Caco-2 (cell line): ENCODE results near the gene PSIP1. TPM values are rescaled to one million over a fixed set of nuclear protein-coding genes. Genes with fewer than 3 reads are reported as not detected.

Experiments used
- BruUV-seq: library from RNA; stranded (reverse); fragments of 400-500 nt; replicated peaks from 2 replicates; lab custom pipeline; 2021; lab: Mats Ljungman, UMichigan
- CTCF ChIA-PET: fragments of 300-600 bp; sonication (Branson Sonifier 250); formaldehyde crosslinking; loops from one replicate; lab custom pipeline; 2022; ENCODE audit warnings: antibody characterized with exemption; lab: Charles Lee
- POLR2A ChIA-PET: fragments of 300-600 bp; sonication (Branson Sonifier 250); formaldehyde crosslinking; loops from one replicate; lab custom pipeline; 2022; ENCODE audit warnings: antibody characterized with exemption; lab: Charles Lee
- DNase-seq, 2 experiments: peaks; one replicate each; pipeline versions ENCODE4 v3.0.0 to v3.0.0-alpha.2; 2020 to 2022
- H3K27me3 ChIP-seq: replicated peaks from 2 replicates; pipeline ENCODE4 v1.6.0; 2011; ENCODE audit warnings: low read length; ENCODE audit not compliant: control insufficient read depth, insufficient read depth
- H3K36me3 ChIP-seq: 2 replicates; pipeline ENCODE4 v1.5.1; 2011; ENCODE audit warnings: low read length; ENCODE audit not compliant: control insufficient read depth, insufficient read depth
- H3K4me1 ChIP-seq: fragments of 250-450 bp; sonication (Bioruptor Pico); 2 replicates; pipeline ENCODE4 v1.5.1; 2020; ENCODE audit warnings: mild to moderate bottlenecking
- H3K4me3 ChIP-seq: 2 replicates; pipeline ENCODE4 v1.5.1; 2011; ENCODE audit warnings: low read depth, mild to moderate bottlenecking, control low read depth, low read length
- H3K9me3 ChIP-seq: fragments of 250-450 bp; sonication (Bioruptor Pico); 2 replicates; pipeline ENCODE4 v1.5.1; 2020; ENCODE audit warnings: mild to moderate bottlenecking, moderate library complexity
- H3K27ac Mint-ChIP-seq: one replicate; pipeline ENCODE4 v1.8.0; 2022; ENCODE audit warnings: mixed read lengths; ENCODE audit not compliant: unreplicated experiment
- H3K27me3 Mint-ChIP-seq: one replicate; pipeline ENCODE4 v1.8.0; 2022; ENCODE audit warnings: mixed read lengths; ENCODE audit not compliant: insufficient read depth, unreplicated experiment
- H3K36me3 Mint-ChIP-seq: one replicate; pipeline ENCODE4 v1.8.0; 2022; ENCODE audit warnings: mild to moderate bottlenecking, mixed read lengths; ENCODE audit not compliant: insufficient read depth, unreplicated experiment
- H3K4me1 Mint-ChIP-seq: one replicate; pipeline ENCODE4 v1.8.0; 2022; ENCODE audit warnings: low read depth, mixed read lengths; ENCODE audit not compliant: unreplicated experiment
- H3K4me3 Mint-ChIP-seq: one replicate; pipeline ENCODE4 v1.8.0; 2022; ENCODE audit warnings: mild to moderate bottlenecking, moderate library complexity, mixed read lengths; ENCODE audit not compliant: unreplicated experiment
- H3K9me3 Mint-ChIP-seq: one replicate; pipeline ENCODE4 v1.8.0; 2022; ENCODE audit warnings: mixed read lengths; ENCODE audit not compliant: unreplicated experiment
- intact Hi-C: fragments of 100-400 bp; cut with micrococcal nuclease; formaldehyde crosslinking; loops from one replicate; pipeline ENCODE4 v1.10.0; 2022; ENCODE audit not compliant: unreplicated experiment
- total RNA-seq: library from RNA; stranded (reverse); gene quantifications from 2 replicates; pipeline ENCODE4 v1.2.3, GENCODE V29; 2022
- TF ChIP-seq, protein P1 (sequence below), 2 experiments: fragments of 200-600 bp in 1 of 2; IDR thresholded peaks; 1 replicate in 1 of 2; 2 replicates in 1 of 2; pipeline versions ENCODE4 v1.5.1 to v1.8.0; 2011 to 2022; ENCODE audit warnings: antibody characterized with exemption in 1 of 2, control low read depth in 1 of 2, inconsistent platforms in 1 of 2, low read depth in 1 of 2, low read length in 1 of 2, mild to moderate bottlenecking in 1 of 2, moderate library complexity in 1 of 2; ENCODE audit not compliant: insufficient read depth in 1 of 2, severe bottlenecking in 1 of 2, unreplicated experiment in 1 of 2

The PSIP1 gene
- total RNA-seq, 1 experiment from 2014 or later: 54.1 TPM

GRCh38 chr9:15498246-15498995 is 12.3 kb downstream of the PSIP1 start:
- intact Hi-C loops: no loop called here
- POLR2A ChIA-PET: no interaction called here

DNA sequence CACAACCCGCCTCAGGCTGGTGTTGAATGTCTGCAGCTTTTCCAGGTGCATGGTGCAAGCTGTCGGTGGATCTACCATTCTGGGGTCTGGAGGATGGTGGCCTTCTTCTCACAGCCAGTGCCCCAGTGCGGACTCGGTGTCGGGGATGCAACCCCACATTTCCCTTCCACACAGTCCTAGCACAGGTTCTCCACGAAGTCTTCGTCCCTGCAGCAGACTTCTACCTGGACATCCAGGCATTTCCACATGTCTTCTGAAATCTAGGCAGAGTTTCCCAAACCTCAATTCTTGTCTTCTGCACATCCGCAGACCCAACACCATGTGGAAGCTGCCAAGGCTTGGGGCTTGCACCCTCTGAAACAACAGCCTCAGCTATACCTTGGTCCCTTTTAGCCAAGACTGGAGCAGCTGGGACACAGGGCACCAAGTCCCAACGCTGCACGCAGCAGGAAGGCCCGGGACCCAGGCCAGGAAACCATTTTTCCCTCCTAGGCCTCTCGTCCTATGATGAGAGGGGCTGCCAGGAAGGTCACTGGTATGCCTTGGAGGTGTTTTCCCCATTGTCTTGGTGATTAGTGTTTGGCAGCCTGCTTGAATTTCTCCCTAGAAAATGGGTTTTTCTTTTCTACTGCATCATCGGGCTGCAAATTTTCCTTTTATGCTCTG is 18.2 kb downstream of the PSIP1 start:
- TF ChIP-seq, protein P1, sequence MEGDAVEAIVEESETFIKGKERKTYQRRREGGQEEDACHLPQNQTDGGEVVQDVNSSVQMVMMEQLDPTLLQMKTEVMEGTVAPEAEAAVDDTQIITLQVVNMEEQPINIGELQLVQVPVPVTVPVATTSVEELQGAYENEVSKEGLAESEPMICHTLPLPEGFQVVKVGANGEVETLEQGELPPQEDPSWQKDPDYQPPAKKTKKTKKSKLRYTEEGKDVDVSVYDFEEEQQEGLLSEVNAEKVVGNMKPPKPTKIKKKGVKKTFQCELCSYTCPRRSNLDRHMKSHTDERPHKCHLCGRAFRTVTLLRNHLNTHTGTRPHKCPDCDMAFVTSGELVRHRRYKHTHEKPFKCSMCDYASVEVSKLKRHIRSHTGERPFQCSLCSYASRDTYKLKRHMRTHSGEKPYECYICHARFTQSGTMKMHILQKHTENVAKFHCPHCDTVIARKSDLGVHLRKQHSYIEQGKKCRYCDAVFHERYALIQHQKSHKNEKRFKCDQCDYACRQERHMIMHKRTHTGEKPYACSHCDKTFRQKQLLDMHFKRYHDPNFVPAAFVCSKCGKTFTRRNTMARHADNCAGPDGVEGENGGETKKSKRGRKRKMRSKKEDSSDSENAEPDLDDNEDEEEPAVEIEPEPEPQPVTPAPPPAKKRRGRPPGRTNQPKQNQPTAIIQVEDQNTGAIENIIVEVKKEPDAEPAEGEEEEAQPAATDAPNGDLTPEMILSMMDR (IDR thresholded peaks at IDR 0.05; ENCODE audit: insufficient read depth in 1 of 2, low read depth in 1 of 2, low read length in 1 of 2, severe bottlenecking in 1 of 2, unreplicated experiment in 1 of 2): no peak
- peaks cover 1% of the 10 kb centered on the region; the same call in 1 of the 2 replicates for H3K36me3 ChIP-seq
- H3K27me3 ChIP-seq: no peaks in the 10 kb centered on the region
- CTCF ChIA-PET: no interaction called here
- intact Hi-C loops: no loop called here
- POLR2A ChIA-PET: no interaction called here
- no peaks in the 10 kb centered on the region for H3K27me3 Mint-ChIP-seq
- no peak overlapping the region for H3K27ac Mint-ChIP-seq
- H3K36me3 Mint-ChIP-seq: peaks cover 10% of the 10 kb centered on the region
- H3K9me3 Mint-ChIP-seq: no peaks in the 10 kb centered on the region
- no peak for DNase-seq
- H3K9me3 ChIP-seq: no peaks in the 10 kb centered on the region; the same call in 1 of the 2 replicates
- H3K4me3 Mint-ChIP-seq: no peak overlapping the region
- no peaks in the 10 kb centered on the region for H3K4me1 ChIP-seq
- no peaks in the 10 kb centered on the region for H3K4me1 Mint-ChIP-seq
- no TSS peak for BruUV-seq
- H3K4me3 ChIP-seq: no peak overlapping the region

More at GRCh38 chr9:15498246-15498995, 12.3 kb downstream of the PSIP1 start:
- Mint-ChIP-seq H3K4me3 (no peak overlapping the region), H3K27ac (no peak overlapping the region), H3K4me1 (peaks cover 7% of the 10 kb centered on the region), H3K9me3 (no peaks in the 10 kb centered on the region), H3K27me3 (no peaks in the 10 kb centered on the region), H3K36me3 (peaks cover 9% of the 10 kb centered on the region)
- DNase-seq: no peak
- H3K4me1 ChIP-seq: no peaks in the 10 kb centered on the region
- no TSS peak for BruUV-seq
- TF ChIP-seq, protein P1 (IDR thresholded peaks at IDR 0.05; ENCODE audit: insufficient read depth in 1 of 2, low read depth in 1 of 2, low read length in 1 of 2, severe bottlenecking in 1 of 2, unreplicated experiment in 1 of 2): no peak
- H3K27me3 ChIP-seq: no peaks in the 10 kb centered on the region
- H3K36me3 ChIP-seq: no peaks in the 10 kb centered on the region
- H3K9me3 ChIP-seq: no peaks in the 10 kb centered on the region; the same call in 1 of the 2 replicates
- CTCF ChIA-PET: no interaction called here
- H3K4me3 ChIP-seq: no peak overlapping the region

GRCh38 chr9:15491950-15492349 is 18.8 kb downstream of the PSIP1 start:
- intact Hi-C loops: no loop called here
- Histone ChIP-seq H3K27me3 (no peaks in the 10 kb centered on the region), H3K4me3 (no peak overlapping the region), H3K36me3 (peaks cover 1% of the 10 kb centered on the region; the same call in 1 of the 2 replicates), H3K9me3 (no peaks in the 10 kb centered on the region; the same call in 1 of the 2 replicates), H3K4me1 (no peaks in the 10 kb centered on the region)
- no peaks in the 10 kb centered on the region for H3K27me3 Mint-ChIP-seq
- POLR2A ChIA-PET: no interaction called here
- no peak overlapping the region for H3K27ac Mint-ChIP-seq
- no peak for DNase-seq
- H3K9me3 Mint-ChIP-seq: no peaks in the 10 kb centered on the region
- TF ChIP-seq, protein P1 (IDR thresholded peaks at IDR 0.05; ENCODE audit: insufficient read depth in 1 of 2, low read depth in 1 of 2, low read length in 1 of 2, severe bottlenecking in 1 of 2, unreplicated experiment in 1 of 2): no peak
- H3K36me3 Mint-ChIP-seq: peaks cover 6% of the 10 kb centered on the region
- BruUV-seq: no TSS peak
- no peaks in the 10 kb centered on the region for H3K4me1 Mint-ChIP-seq
- CTCF ChIA-PET: no interaction called here
- H3K4me3 Mint-ChIP-seq: no peak overlapping the region
